NCI-H1417 (cell line): ENCODE data around the gene CINP.

Source experiments
- DNase-seq, 3 experiments: peaks; one replicate each; lab custom pipeline; 2025; lab: John Stamatoyannopoulos, UW

CINP gene

DNA sequence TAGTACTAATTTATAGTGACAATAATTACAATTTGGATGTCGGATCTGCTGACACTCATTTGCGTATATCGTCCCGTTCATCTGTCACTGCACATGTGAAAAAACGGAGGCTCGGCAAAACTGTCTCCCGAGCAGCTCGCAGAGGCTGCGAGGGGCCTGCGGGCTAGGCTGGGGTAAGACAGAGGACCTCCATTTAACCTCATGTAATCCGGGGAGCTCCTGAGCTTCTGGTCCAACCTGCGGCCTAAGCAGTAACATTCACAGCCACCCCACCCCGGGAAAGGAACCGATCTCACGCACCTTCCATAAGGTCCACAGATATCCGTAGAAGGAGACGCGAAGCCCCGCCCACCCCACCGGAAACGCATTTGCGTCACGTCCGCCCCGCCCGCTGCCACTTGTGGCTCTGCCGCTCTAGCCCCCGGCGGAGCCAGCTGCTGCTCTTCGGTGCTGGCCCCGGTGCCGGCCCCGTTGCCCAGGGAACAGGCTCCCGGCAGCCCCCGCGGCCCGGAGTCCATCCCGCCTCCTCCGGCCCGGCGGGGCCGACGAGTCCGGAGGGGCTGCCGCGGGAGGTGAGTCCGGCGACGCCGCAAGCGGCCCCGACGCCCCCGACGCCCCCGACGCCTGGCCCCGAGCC is at the start of gene CINP, which contains the start of gene TECPR2:
Gene CINP, minus strand, starts transcription at position 346 of the 637 bp plus-strand sequence. Its CDS starts 39 bp downstream, at position 307.
Gene TECPR2, plus strand, starts transcription at position 397 of the 637 bp plus-strand sequence. CDS start 13,781 bp downstream, outside the sequence.
- peak; percentile 96 to 98 (median 97) for DNase-seq

DNA sequence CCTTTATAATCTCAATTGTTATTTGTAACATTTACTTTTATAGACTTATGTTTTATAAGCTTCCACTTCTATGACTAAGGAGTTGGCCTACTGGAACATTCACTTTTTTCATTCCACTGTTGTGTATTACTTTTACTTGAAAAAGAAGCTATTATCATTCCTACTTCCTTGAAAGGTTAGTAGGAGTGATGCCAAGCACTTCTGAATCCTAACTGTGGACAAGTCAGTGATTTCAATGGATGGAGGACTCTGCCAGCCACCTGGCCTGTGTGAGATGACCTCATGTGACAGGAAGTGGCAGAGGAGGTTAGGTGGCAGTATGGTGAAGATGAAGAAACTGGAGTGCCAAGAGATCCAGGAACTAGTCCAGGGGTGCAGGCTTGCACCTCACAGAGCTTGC is 46.0 kb upstream of the CINP start:
- DNase-seq: no peak

DNA sequence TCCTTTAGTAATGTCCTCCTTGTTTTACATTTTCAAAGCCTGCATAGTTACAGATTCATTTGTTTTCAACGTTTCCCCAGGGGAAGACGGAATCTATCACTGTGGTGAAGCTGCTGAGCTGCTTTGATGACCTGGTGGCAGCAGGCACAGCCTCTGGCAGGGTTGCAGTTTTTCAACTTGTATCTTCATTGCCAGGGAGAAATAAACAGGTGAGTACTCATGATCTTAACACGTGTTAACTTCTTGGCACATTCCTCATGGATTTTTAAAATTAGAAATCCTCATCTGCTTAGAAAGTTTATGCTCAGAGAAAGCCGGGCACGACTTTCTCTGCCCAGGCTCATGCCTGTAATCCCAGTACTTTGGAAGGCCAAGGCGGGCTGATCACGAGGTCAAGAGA is 44.6 kb upstream of the CINP start:
- no peak for DNase-seq

DNA sequence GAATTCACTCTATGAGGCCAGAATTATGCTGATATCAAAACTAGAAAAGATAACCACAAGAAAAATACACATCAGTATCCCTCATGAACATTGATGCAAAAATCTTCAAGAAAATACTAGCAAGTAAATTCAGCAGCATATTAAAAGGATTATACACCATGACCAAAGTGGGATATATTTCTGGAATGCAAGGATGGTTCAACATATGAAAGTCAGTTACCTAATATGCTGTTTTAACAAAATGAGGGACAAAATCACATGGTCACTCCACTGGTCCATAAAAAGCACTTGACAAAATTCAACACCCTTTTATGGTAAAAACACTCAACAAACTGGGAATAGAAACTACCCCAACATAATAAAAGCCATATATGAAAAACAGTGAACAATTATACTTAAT is 40.3 kb upstream of the CINP start:
- no peak for DNase-seq

DNA sequence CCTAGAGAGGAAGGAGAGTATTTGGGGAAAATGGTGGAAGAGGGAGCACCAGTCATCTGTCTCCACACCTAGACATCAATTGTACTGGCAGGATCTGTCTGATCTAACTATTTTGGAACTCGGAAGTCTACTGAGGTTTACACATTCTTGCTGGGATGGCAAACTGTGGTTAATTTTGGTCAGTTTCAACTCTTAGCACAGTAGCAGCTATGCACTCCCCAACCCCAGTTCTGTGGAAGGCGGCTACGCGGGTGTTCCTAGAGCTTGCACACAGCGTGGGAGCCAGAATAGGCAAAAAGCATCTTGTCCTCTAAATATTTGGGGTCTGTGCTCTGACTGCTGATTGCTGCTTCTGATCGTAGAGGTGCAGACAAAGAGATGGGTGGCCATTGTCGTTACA is 33.8 kb upstream of the CINP start:
- DNase-seq: no peak

DNA sequence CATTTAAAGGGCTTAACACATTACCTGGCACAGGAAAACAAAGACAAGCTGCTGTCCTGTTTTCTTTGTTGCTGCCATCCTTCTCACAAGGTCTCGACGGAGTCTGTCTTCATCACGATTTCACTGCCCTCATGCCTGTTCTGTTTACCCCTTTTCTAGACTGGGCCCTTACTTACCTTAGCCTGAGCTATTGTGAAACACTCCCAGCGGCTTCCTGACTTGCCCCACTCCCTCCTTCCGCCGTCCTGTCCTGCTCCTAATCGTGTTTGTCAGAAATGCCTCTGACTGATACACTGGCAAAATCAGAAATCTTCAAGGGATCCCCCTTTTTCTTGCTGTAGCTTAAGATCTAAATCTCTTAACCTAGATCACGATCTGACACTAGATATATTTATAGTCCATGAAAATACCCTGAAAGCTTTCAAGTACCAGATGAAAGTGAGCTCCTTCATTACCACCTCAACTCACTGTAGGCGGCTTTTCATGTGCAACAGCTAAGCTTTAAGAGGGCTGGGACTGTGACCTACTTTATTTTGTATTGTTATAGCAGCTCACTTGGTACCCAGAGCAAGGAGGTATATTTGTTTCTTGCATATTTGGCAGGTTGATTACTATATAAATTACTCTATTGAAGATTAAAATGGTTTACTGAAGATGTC is 32.2 kb upstream of the CINP start:
- no peak for DNase-seq

DNA sequence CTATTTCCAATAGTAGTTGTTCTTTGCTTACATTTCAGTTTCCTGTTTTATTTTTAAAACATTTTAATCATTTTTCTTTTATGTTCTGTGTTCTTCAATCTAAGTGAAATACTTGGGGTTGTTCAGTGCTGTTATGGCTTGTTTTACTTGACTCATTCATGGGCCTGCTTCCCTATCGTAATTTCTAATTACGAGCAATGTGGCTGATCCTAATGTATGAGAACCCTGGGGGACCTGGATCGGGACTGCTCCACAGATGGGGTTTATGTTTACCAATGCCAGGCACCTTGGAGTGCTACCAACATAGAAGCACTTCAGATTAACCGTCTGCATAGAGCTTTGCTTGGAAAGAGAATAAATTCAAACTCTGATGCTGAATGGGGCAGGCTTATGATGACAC is 29.8 kb upstream of the CINP start:
- DNase-seq: no peak

DNA sequence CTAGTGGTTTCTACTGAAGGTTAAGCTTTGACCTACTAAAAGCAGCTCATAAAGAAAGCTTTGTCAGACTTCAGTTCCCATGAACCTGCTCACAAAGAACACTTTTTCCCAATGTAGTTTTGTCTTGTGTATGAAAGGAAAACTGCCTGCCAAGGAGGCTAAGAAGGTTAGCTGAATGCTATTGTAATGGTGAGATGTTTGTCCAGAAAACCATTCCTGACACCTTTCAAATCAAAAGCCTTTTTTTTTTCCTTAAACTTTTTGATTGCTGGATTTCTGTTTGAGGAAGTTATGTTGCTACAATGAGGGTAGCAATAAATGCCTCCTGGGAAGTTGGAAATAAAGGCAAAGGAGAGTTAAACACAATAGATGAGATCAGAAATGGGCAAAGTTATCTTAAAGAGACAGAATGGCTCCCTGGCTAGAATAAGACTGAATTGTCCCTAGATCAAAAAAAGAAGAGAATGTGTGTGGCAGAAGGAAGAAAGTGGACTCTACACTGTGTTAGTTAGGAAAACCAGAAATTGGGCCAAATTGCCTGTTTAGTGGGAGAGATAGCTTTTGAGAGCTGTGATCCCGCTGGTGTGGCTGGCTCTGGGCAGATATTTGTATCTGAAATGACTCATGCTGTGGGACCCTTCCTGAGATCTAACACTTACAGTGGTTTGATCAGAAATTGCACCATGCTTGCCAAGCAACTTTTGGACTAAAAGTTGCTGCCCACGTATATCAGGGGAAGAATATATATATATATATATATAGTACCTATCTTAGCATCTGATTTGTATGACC is 27.6 kb upstream of the CINP start:
- no peak for DNase-seq

DNA sequence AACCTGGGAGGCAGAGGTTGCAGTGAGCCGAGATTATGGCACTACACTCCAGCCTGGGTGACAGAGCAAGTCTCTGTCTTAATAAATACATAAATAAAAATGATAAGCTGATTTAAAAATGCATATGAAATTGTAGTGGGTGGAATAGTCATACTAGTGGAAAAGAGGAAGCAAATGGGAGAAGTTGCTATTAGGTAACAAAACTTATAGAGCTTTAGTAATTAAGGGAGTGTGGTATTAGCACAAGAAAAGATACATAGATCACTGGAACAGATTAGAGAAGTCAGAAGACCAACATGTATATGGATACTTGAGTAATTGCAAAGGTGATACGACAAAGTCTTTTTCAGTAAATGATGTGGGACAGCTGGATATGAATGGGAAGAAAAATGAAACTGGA is 26.6 kb upstream of the CINP start:
- no peak for DNase-seq

DNA sequence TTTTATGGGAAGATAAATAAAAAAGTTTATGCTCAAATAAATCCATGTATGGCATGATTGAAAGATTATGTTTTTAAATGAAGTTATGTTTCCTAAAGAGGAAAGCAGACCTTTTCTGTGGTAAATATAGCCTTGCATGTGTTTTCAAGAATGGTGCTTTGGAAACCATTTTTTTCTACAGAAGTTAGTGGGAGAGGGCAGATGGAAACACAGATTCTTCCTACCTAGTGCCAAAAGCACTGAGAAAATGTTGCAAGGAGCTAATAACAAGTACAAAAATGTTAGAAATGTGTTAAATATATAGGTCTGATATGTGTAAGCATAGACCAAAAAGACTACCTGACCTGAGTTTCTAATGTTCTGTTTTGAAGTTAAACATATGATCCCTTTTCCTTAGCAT is 24.4 kb upstream of the CINP start:
- no peak for DNase-seq

DNA sequence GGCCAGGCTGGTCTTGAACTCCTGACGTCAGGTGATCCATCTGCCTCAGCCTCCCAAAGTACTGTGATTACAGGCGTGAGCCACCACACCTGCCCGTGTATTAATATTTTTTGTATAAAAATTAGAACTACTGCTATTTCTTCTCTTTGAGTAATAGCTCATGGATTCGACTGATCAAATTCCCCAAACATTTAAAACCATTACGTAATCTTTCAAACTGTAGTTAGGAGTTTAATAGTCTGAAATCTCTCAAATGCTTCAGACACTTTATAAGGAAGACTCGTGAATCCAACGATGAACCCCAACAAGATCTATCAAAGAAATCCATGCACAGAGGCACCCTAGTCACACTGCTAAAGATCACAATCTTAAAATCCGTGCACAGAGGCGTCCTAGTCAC is 16.1 kb upstream of the CINP start:
- no peak for DNase-seq

DNA sequence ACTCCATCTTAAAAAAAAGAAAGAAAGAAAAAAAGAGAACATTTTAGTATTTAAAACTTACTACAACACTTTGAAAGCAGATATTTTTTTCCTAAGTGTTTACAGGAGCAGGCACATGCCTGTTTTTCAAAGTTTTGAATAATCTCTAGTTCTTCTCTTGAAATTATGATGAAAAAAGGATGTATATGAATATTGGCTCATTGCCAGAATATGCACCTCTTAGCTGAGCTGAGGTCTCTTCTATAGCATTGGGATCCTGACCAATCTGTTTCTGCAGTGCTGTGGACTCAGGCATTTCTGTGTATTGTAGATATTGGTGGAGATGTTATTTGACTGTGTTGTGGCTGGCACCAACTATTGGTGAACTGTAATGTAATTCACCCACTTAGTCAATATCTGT is 15.0 kb upstream of the CINP start:
- DNase-seq: no peak

DNA sequence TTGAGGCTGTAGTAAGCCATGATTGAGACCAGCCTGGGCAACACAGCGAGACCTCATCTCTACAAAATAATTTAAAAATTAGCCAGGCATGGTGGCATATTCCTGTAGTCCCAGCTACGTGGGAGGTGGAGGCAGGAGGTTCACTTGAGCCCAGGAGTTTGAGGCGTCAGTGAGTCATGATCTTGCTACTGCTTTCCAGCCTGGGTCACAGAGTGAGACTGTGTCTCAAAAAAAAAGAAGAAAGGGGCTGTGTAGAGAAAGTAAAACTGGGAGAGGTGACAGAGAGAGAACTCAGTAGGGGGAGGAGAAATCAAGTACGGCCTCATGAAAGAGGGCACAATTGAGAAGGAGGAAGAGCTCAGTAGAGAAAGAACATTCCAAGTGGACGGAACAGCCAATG is 12.4 kb upstream of the CINP start:
- DNase-seq: no peak

DNA sequence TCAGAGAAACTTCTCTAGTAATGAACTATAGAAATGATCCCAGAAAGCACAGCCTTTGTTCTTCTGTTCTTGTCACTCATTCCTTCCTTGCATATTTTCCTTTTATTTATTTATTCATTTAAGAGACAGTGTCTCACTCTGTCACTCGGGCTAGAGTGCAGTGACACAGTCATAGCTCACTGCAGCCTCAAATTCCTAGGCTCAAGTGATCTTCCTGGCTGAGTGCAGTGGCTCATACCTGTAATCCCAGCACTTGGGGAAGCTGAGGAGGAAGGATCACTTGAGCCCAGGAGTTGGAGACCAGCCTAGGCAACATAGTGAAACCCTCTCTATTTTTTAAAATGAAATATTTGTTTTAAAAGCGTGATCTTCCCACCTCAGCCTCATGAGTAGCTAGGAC is 11.6 kb upstream of the CINP start:
- no peak for DNase-seq

DNA sequence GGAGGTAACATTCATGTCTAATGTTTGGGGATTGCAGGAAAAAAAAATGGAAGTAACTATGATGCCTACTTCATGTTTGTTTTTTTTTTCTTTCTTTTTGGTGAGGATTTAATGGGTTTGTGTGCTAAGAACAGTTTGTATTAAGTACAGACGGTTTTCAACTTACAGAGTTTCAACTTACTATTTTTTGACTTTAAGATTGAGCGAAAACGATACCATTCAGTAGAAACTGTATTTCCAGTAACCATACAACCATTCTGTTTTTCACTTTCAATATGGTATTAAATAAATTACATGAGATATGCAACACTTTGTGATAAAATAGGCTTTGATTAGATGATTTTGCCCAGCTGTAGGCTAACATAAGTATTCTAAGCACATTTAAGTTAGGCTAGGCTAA is 10.4 kb upstream of the CINP start:
- DNase-seq: no peak

DNA sequence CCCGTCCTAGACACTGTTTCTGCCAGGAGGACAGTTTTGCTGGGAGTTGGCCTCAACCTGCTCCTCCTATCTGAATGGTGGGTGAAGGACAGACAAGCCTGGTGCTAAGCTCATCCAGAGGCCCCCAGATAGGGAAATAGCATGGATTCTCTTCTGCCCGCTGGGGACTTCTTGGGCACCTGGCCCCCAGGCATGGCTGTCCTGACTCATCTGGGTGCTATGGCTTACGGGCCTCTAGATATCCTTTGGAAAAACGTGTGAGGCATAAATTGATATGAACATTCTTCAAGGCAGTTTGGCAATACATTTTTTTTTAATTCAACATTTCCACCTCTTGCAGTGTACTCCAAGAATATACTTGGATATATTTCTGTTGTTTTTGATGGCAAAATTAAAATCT is 8.7 kb upstream of the CINP start:
- no peak for DNase-seq

DNA sequence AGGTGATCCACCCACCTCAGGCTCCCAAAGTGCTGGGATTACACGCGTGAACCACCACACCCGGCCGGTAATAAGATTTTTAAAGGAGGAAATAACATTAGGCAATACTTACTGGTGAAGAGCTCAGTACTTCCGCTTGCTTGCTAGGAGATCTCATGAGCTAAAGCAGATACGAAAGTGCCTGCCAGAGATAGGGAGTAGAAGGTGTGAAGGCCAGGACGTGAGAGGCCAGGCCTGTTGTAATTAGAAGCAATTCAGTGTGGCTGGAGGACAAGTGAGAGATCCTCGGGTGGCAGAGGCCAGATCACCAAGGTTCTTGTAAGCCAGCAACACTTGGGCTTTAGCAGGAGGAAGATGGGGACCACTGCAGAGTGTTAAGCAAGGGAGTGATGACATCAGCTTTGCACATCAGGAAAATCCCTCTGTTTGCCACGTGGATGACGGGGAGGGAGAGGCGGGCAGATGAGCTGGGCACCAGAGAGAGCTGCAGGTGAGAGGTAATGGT is 7.7 kb upstream of the CINP start:
- no peak for DNase-seq

DNA sequence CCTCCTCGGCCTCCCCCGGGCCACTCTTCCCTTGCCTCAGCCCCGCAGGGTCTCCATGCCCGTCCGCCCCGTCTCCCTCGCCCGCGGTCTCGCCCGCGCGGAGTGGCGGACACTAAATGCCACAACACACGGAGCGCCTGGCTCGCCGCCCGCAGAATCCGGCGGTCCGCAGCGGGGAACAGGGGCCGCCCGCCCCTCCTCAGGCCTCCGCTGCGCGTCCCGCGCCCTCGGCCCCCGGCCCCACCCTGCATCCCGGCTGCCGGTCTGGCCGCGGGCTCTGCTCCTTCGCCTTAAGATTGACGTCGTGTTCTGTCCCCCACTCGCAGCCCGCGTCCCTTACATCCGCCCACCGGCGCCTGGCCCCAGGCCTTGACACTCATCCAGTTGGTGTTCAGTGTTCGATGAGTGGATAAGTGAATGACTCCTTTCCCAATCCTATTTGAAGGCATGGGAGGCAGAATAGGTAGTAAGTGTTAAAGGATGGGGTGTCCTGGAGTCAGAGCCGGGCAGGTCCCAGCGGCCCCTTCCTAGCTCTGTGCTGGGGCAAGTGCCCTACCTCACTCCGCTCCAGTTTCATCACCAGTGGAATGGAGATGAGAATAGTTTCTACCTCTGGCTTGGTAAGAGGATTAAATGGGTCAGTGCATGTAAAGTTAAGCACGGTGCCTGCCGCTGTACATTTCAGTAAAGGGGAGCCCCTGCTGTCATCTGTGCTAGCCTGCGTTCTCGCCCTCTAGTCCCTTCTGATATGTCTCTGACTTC is 673 bp upstream of the CINP start:
- DNase-seq: peak; percentile 42 to 78 (median 75)

DNA sequence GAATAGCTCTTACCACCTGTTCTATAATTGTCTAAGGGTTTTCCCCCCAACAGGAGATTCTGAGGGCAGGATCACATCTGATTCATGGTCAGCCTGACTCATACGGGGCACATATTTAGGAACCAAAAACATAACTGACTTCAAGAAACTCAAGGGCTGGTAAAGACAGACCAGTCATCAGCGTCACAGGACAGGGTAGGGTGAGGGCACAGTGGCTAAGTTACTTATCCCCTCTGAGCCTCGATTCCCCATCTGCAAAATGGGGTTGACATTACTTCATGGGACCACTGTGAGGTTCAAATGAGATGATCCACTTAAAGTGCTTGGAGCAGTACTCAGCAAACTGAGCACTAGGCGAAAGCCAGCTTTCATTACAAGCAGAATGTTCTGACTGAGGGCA is 606 bp downstream of the CINP start:
- no peak for DNase-seq

DNA sequence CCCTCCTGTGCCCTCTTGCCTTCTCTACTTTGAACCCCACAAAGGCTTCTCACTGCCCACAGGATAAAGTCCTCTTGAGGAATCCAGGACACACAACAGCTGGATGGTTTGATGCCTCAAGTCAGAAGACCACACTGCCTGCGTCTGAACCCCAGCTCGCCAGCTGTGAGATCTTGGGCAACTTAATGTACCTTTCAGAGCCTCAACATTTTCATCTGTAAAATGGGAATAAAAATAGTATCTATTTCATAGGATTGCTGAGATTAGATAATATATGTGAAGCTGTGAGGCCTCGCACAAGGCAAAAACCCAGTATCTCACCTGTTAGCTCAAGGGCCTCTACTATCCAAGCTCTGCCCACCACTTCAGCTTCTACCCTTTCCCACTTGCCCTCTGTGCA is 2.3 kb downstream of the CINP start:
- DNase-seq: no peak

DNA sequence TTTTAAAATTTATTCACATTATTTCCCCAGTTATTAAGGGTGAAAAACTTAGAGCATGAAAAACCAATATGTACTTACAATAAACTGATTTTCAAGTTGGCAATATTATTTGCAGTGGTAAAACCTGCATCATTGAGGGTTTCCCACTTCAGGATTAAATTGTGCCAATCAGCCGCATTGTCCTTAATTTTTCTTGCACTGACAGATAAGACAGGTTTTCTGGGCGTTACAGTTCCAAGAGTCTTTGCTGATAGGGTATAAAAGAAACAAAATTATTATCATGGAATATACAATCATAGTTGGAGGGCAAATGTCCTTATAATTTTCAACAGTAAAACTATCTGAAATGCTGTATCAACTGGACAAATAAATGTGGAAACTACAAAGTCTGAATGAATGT is 3.3 kb downstream of the CINP start:
- DNase-seq: no peak

DNA sequence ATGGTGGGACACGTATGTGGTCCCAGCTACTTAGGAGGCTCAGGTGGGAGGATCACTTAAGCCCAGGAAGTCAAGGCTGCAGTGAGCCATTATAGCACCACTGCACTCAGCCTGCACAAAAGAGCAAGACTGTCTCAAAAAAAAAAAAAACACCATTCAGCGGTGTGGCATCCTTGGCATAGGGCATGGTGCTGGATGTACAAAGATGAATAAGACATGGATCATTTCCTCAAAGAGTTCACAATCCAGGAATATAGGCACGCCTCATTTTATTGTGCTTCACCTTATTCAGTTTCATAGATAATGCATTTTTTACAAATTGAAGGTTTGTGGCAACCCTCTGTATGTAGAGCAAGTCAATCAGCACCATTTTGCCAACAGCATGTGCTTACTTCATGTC is 6.4 kb downstream of the CINP start:
- no peak for DNase-seq
